ENCODE results near the gene CAMKMT. TPM values are rescaled to one million over a fixed set of nuclear protein-coding genes. Genes with fewer than 3 reads are reported as not detected.
A peak's percentile ranks its signal among the peaks of the same experiment; 100 is the strongest.
"Not testable (repeated sequence)": the region's sequence is repeated elsewhere in the genome, so short reads cannot be mapped to it uniquely, and the experiment has no call there.

Gene CAMKMT
- total RNA-seq, 1 experiment from 2014 or later = 17.4 TPM

GRCh38 chr2:44498551-44498950 is 136.8 kb downstream of the CAMKMT start:
- Histone ChIP-seq H2BK120ac (ENCODE audit: low read depth, low read length, poor library complexity, severe bottlenecking) (no peak overlapping the region), H4K5ac (ENCODE audit: insufficient read length, low read depth, low read length) (no peak overlapping the region)
- H3K27ac Mint-ChIP-seq = peak overlapping the region in 1 of 3 experiments; percentile 38; a peak in 1 of 7 replicates

GRCh38 chr2:44505664-44506063 is 143.9 kb downstream of the CAMKMT start:
- H3K9me3 Mint-ChIP-seq; H3K4ac ChIP-seq (ENCODE audit: low read depth, low read length); H3K23me2 ChIP-seq (ENCODE audit: insufficient read length, low read depth, low read length, poor library complexity, severe bottlenecking); H3K27me3 ChIP-seq (ENCODE audit: insufficient read depth, low read length); H3K14ac ChIP-seq (ENCODE audit: insufficient read depth, low read length); DNase-seq; H3K27me3 Mint-ChIP-seq (ENCODE audit: low read depth); H3K36me3 Mint-ChIP-seq (ENCODE audit: insufficient read depth in 1 of 3, low read depth in 3 of 3); H2AK5ac ChIP-seq (ENCODE audit: insufficient read length, low read length); H3K4me2 ChIP-seq (ENCODE audit: insufficient read depth, insufficient read length, low read length); H3K56ac ChIP-seq (ENCODE audit: insufficient read length, low read depth, low read length); H3T11ph ChIP-seq (ENCODE audit: low read length); H3K18ac ChIP-seq (ENCODE audit: insufficient read length, low read depth, low read length); H3K9me3 ChIP-seq (ENCODE audit: control insufficient read depth, low read depth, low read length); H4K8ac ChIP-seq (replicated peaks; ENCODE audit: insufficient read length, low read depth, low read length); H4K91ac ChIP-seq (ENCODE audit: insufficient read length, low read depth, low read length); H3K79me1 ChIP-seq (ENCODE audit: insufficient read depth, low read depth, low read length, poor library complexity, severe bottlenecking); H3K4me3 Mint-ChIP-seq; H2BK5ac ChIP-seq (ENCODE audit: insufficient read length, low read length); H2BK12ac ChIP-seq (ENCODE audit: insufficient read length, low read depth, low read length); H3K4me1 ChIP-seq (ENCODE audit: insufficient read depth, low read length); H2AFZ ChIP-seq (ENCODE audit: low read length); H2BK120ac ChIP-seq (ENCODE audit: low read depth, low read length, poor library complexity, severe bottlenecking); H3K9ac ChIP-seq (ENCODE audit: extremely low read depth, insufficient read length, low read length); H2BK15ac ChIP-seq (ENCODE audit: low read depth, low read length); H3K27ac ChIP-seq (ENCODE audit: insufficient read length, low read depth, low read length); H4K5ac ChIP-seq (ENCODE audit: insufficient read length, low read depth, low read length); H3K79me2 ChIP-seq (ENCODE audit: insufficient read depth, low read length); H3K23ac ChIP-seq (ENCODE audit: insufficient read length, low read depth, low read length); H2BK20ac ChIP-seq (ENCODE audit: low read depth, low read length, poor library complexity, severe bottlenecking); H4K20me1 ChIP-seq (ENCODE audit: control insufficient read depth, insufficient read depth, insufficient read length): not testable (repeated sequence)
- peaks cover 30 to 36% of the 10 kb centered on the region in 2 experiments for H3K4me1 Mint-ChIP-seq
- 0 out of 7 replicates have a peak overlapping the region, but pooled peaks of 2 of the 3 experiments have one; percentile 3 to 62 for H3K27ac Mint-ChIP-seq
- no CpG with 5 or more reads among the region's 7 CpGs for WGBS (ENCODE audit: extremely low coverage, insufficient read length, low lambda C conversion rate)

More at GRCh38 chr2:44498551-44498950, 136.8 kb downstream of the CAMKMT start:
- H3K4me3 Mint-ChIP-seq = no peak overlapping the region
- Histone ChIP-seq H2BK12ac (ENCODE audit: insufficient read length, low read depth, low read length) (no peak overlapping the region), H3K79me2 (ENCODE audit: insufficient read depth, low read length) (no peaks in the 10 kb centered on the region), H4K8ac (replicated peaks; ENCODE audit: insufficient read length, low read depth, low read length) (no peak overlapping the region), H3K18ac (ENCODE audit: insufficient read length, low read depth, low read length) (no peak overlapping the region), H3K27ac (ENCODE audit: insufficient read length, low read depth, low read length) (no peak overlapping the region), H3K14ac (ENCODE audit: insufficient read depth, low read length) (no peak overlapping the region), H2BK5ac (ENCODE audit: insufficient read length, low read length) (no peak overlapping the region), H3K23ac (ENCODE audit: insufficient read length, low read depth, low read length) (no peak overlapping the region), H2AK5ac (ENCODE audit: insufficient read length, low read length) (no peak overlapping the region), H3K9ac (ENCODE audit: extremely low read depth, insufficient read length, low read length) (no peak overlapping the region), H3K56ac (ENCODE audit: insufficient read length, low read depth, low read length) (no peak overlapping the region), H2BK15ac (ENCODE audit: low read depth, low read length) (no peak overlapping the region), H3K79me1 (ENCODE audit: insufficient read depth, low read depth, low read length, poor library complexity, severe bottlenecking) (no peaks in the 10 kb centered on the region), H3K4me2 (ENCODE audit: insufficient read depth, insufficient read length, low read length) (no peak overlapping the region), H2AFZ (ENCODE audit: low read length) (no peak overlapping the region), H3T11ph (ENCODE audit: low read length) (no peak overlapping the region), H2BK20ac (ENCODE audit: low read depth, low read length, poor library complexity, severe bottlenecking) (no peak overlapping the region), H3K4ac (ENCODE audit: low read depth, low read length) (no peak overlapping the region), H4K91ac (ENCODE audit: insufficient read length, low read depth, low read length) (no peak overlapping the region), H3K27me3 (ENCODE audit: insufficient read depth, low read length) (no peaks in the 10 kb centered on the region), H3K9me3 (ENCODE audit: control insufficient read depth, low read depth, low read length) (no peaks in the 10 kb centered on the region), H4K20me1 (ENCODE audit: control insufficient read depth, insufficient read depth, insufficient read length) (no peaks in the 10 kb centered on the region), H3K4me1 (ENCODE audit: insufficient read depth, low read length) (no peaks in the 10 kb centered on the region; the same call in 1 of the 2 replicates), H3K23me2 (ENCODE audit: insufficient read length, low read depth, low read length, poor library complexity, severe bottlenecking) (no peaks in the 10 kb centered on the region)
- H3K36me3 Mint-ChIP-seq (ENCODE audit: insufficient read depth in 1 of 3, low read depth in 3 of 3) = 0 out of 7 replicates have a peak, but pooled peaks cover 0 to under 1% (median 0%) of the 10 kb centered on the region in 3 experiments
- H3K27me3 Mint-ChIP-seq (ENCODE audit: low read depth) = no peaks in the 10 kb centered on the region
- WGBS (ENCODE audit: extremely low coverage, insufficient read length, low lambda C conversion rate) = no CpG with 5 or more reads among the region's 2 CpGs
- TF ChIP-seq CTCF (conservative IDR thresholded peaks at IDR 0.05) = no peak
- DNase-seq = no peak
- no peaks in the 10 kb centered on the region for H3K9me3 Mint-ChIP-seq
- peaks cover 21 to 28% of the 10 kb centered on the region in 2 experiments for H3K4me1 Mint-ChIP-seq

Data from H9 (cell line).